HEK293T (cell line): ENCODE data around the gene LGR6.

Experiments used
- CTCF ChIA-PET: fragments of 350-600 bp; formaldehyde crosslinking; extraction: SDS; loops from one replicate; lab custom pipeline; 2021; ENCODE audit warnings: antibody characterized with exemption, inconsistent platforms; lab: Yijun Ruan, JAX
- POLR2A ChIA-PET: fragments of 350-600 bp; formaldehyde crosslinking; extraction: SDS; loops from one replicate; lab custom pipeline; 2020; ENCODE audit warnings: antibody characterized with exemption, inconsistent platforms; lab: Yijun Ruan, JAX
- DNase-seq: peaks from one replicate; pipeline ENCODE4 v3.0.0; 2012; ENCODE audit warnings: mixed read lengths; ENCODE audit errors: extremely low spot score
- ARNT ChIP-seq: fragments of 450-650 bp; IDR thresholded peaks from 2 replicates; pipeline ENCODE4 v1.6.1; 2017; ENCODE audit warnings: mild to moderate bottlenecking
- BHLHE40 ChIP-seq: fragments of 450-650 bp; IDR thresholded peaks from 2 replicates; pipeline ENCODE4 v1.6.1; 2016; ENCODE audit warnings: mild to moderate bottlenecking, moderate library complexity, borderline replicate concordance
- CTBP1 ChIP-seq: fragments of 450-650 bp; IDR thresholded peaks from 2 replicates; pipeline ENCODE4 v1.6.1; 2016; ENCODE audit warnings: borderline replicate concordance
- ELF4 ChIP-seq: fragments of 450-650 bp; IDR thresholded peaks from 2 replicates; pipeline ENCODE4 v1.6.1; 2017; ENCODE audit warnings: antibody characterized with exemption
- FOXA1 ChIP-seq: fragments of 450-650 bp; IDR thresholded peaks from 2 replicates; pipeline ENCODE4 v1.6.1; 2016; ENCODE audit warnings: mild to moderate bottlenecking
- FOXK2 ChIP-seq: fragments of 450-650 bp; IDR thresholded peaks from 2 replicates; pipeline ENCODE4 v1.6.1; 2016; ENCODE audit warnings: mild to moderate bottlenecking
- FOXM1 ChIP-seq: fragments of 450-650 bp; IDR thresholded peaks from 2 replicates; pipeline ENCODE4 v1.6.1; 2017; ENCODE audit warnings: mild to moderate bottlenecking, borderline replicate concordance
- HDGF ChIP-seq: fragments of 450-650 bp; IDR thresholded peaks from 2 replicates; pipeline ENCODE4 v1.6.1; 2017; ENCODE audit warnings: antibody characterized with exemption, borderline replicate concordance
- L3MBTL2 ChIP-seq: fragments of 450-650 bp; conservative IDR thresholded peaks from 2 replicates; pipeline ENCODE4 v1.6.1; 2016; ENCODE audit warnings: mild to moderate bottlenecking
- LEF1 ChIP-seq: fragments of 450-650 bp; IDR thresholded peaks from 2 replicates; pipeline ENCODE4 v1.6.1; 2017; ENCODE audit warnings: mild to moderate bottlenecking, borderline replicate concordance
- NFRKB ChIP-seq: fragments of 450-650 bp; IDR thresholded peaks from 2 replicates; pipeline ENCODE4 v1.6.1; 2016; ENCODE audit warnings: mild to moderate bottlenecking, moderate library complexity
- SP1 ChIP-seq: fragments of 450-650 bp; IDR thresholded peaks from 2 replicates; pipeline ENCODE4 v1.6.1; 2017
- SUZ12 ChIP-seq: fragments of 450-650 bp; IDR thresholded peaks from 2 replicates; pipeline ENCODE4 v1.6.1; 2016; ENCODE audit warnings: mild to moderate bottlenecking
- TARDBP ChIP-seq: fragments of 450-650 bp; IDR thresholded peaks from 2 replicates; pipeline ENCODE4 v1.6.1; 2016
- ZNF384 ChIP-seq: fragments of 450-650 bp; IDR thresholded peaks from 2 replicates; pipeline ENCODE4 v1.6.1; 2016
- TF ChIP-seq, protein P1 (sequence below): fragments of 450-650 bp; IDR thresholded peaks from 2 replicates; pipeline ENCODE4 v1.6.1; 2016

Gene LGR6

DNA sequence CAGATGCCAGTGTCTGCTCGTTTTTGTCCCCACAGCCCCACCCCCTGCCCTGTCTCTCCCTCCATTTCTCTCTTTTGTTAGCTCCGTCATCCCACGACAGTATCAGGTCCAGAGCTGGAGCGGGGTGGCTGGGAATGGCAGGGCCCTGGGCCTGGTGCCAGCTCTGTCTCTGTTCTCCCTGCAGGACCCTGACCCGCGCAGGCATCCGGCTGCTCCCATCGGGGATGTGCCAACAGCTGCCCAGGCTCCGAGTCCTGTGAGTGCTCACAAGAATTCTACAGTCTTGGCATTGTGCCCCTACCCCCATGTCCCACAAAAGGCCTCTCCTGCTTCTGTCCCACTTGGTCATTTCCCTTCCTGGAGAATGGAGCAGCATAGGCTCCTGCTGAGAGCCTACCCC, 110.8 kb downstream of the LGR6 start:
- TF ChIP-seq LEF1: no peak
- no peak for TF ChIP-seq FOXM1
- no peak for TF ChIP-seq SUZ12
- no peak for TF ChIP-seq BHLHE40
- no peak for TF ChIP-seq TARDBP
- no peak for TF ChIP-seq NFRKB
- no peak for TF ChIP-seq HDGF
- TF ChIP-seq FOXK2: no peak
- TF ChIP-seq CTBP1: no peak
- TF ChIP-seq ZNF384: no peak
- no peak for TF ChIP-seq ARNT
- TF ChIP-seq FOXA1: no peak
- no peak for TF ChIP-seq L3MBTL2
- no peak for TF ChIP-seq ELF4
- TF ChIP-seq SP1: no peak
- DNase-seq: no peak
- CTCF ChIA-PET: interaction anchor here (3.1 kb wide), 1 partner anchor 12 kb away, joined by 12 read pairs; no protein-coding TSS in a partner anchor
- POLR2A ChIA-PET: no interaction called here

DNA sequence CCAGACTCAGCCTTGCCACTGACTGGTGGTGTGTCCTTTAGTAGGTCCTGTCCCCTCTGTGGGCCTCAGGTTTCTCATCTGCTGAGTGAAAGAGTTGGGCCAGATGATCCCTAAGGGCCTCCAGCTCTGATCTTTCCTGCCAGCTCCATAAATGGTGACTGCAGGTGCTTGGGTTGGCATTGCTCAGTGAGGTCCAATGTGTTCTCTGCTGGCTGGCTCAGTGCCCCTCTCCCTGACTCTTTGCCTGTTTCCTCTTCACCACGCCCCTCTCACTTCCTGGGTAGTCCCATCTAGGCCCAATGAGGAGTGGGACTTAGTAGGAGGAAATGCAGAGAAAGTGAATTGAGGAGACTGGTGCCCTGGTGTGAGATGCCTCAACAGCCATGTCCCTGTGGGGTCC, 111.6 kb downstream of the LGR6 start:
- TF ChIP-seq LEF1 (no peak), FOXM1 (no peak), ELF4 (no peak), SP1 (no peak), SUZ12 (no peak), TARDBP (no peak)
- TF ChIP-seq, protein P1, sequence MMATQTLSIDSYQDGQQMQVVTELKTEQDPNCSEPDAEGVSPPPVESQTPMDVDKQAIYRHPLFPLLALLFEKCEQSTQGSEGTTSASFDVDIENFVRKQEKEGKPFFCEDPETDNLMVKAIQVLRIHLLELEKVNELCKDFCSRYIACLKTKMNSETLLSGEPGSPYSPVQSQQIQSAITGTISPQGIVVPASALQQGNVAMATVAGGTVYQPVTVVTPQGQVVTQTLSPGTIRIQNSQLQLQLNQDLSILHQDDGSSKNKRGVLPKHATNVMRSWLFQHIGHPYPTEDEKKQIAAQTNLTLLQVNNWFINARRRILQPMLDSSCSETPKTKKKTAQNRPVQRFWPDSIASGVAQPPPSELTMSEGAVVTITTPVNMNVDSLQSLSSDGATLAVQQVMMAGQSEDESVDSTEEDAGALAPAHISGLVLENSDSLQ: no peak
- no peak for DNase-seq
- ChIA-PET CTCF (interaction anchor here (3.1 kb wide), 1 partner anchor 11 kb away, joined by 12 read pairs; no protein-coding TSS in a partner anchor), POLR2A (no interaction called here)

DNA sequence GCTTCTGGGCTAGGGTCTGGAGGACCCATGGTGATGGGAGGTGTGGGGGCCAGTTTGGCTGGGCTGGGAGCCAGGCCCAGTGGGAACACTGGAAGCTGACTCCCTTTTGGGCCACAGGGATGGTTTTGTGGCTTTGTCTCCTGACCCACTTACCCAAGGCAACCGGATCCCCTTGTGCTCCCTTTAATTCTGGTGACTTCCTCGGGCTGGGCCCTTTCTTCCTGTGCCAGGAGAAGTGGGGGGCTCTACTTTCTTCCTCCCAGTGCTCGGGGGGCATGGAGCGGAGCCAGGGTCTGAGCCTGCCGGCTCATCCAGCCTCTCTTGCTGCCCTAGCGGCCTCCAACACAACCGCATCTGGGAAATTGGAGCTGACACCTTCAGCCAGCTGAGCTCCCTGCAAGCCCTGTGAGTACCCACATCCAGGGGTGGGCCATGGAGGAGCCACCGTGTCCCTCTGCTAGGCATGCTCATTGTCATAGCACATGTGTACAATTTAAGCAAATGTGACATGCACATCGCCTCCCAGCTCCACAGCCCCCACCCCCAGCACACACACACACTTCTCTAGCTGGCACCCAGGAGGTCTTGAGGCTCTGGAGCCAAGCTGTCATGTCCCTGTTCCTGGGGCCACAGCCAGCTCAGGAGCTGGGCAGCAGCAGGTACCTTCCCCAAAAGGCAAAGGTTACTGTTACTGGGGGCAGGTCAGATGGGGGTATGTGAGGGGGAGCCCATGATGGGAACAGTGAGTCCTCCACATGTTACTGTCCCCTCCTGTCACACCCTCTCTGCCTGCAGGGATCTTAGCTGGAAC, 113.1 kb downstream of the LGR6 start:
- no peak for DNase-seq
- POLR2A ChIA-PET: no interaction called here
- CTCF ChIA-PET: interaction anchor here (0.6 to 3.1 kb wide), 4 partner anchors 9 to 152 kb away, joined by 3 to 12 read pairs (median 4); no protein-coding TSS in a partner anchor
- no peak for TF ChIP-seq ZNF384
- no peak for TF ChIP-seq CTBP1
- TF ChIP-seq FOXK2: no peak
- no peak for TF ChIP-seq ARNT
- TF ChIP-seq TARDBP: no peak
- TF ChIP-seq L3MBTL2: no peak
- TF ChIP-seq HDGF: no peak
- no peak for TF ChIP-seq BHLHE40
- TF ChIP-seq NFRKB: no peak
- TF ChIP-seq ELF4: no peak
- no peak for TF ChIP-seq FOXM1
- TF ChIP-seq SUZ12: no peak

DNA sequence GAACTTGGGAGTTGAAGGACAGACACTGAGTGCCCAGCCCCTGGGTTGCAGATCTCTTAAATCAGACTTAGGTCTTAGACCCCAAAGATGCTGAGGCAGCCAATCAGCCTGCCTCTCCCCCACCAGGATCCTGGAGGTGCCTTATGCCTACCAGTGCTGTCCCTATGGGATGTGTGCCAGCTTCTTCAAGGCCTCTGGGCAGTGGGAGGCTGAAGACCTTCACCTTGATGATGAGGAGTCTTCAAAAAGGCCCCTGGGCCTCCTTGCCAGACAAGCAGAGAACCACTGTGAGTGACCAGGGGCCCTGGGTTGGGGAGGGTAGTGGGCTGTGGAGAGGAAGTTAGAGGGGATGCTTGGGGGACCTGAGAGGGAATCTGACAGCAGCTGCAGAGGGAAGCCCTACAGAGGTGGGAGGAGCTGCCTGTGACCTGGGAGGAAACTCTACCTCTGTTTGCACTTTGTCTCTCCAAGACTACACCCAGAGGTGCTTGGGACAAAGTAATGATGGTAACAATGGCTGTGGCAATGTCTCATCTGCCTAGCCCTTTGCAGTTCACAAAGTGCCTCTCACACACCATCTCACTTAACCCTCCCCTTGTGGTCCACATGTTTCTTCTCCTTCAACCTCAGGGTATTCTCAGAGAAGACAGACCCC, 116.6 kb downstream of the LGR6 start:
- ChIA-PET POLR2A (no interaction called here), CTCF (no interaction called here)
- no peak for TF ChIP-seq FOXM1
- no peak for TF ChIP-seq HDGF
- TF ChIP-seq NFRKB: no peak
- TF ChIP-seq L3MBTL2: no peak
- TF ChIP-seq FOXK2: no peak
- no peak for TF ChIP-seq ELF4
- TF ChIP-seq BHLHE40: no peak
- no peak for TF ChIP-seq SUZ12
- no peak for TF ChIP-seq FOXA1
- TF ChIP-seq, protein P1: no peak
- DNase-seq: no peak

DNA sequence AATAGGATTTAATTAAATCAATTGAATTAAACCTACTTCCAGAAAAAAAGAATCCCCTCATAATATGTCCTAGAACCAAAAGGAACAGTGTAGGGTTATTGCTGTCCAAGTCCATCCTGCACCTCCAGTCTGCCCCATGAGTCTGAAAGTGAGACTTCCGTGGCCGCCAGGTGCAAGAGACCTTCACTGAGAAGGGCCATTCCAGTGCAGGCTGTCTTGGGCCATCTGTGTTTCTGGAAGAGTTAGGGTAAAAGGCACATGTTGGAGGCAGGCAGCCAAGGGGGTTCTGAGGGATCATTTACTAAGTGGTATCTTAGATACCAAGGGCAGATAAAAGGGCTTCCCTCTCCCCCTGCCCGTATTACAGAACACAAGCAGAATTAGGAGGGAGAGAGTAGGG, 117.1 kb downstream of the LGR6 start:
- ChIA-PET CTCF (no interaction called here), POLR2A (no interaction called here)
- no peak for TF ChIP-seq SP1
- TF ChIP-seq HDGF: no peak
- TF ChIP-seq L3MBTL2: no peak
- no peak for DNase-seq

DNA sequence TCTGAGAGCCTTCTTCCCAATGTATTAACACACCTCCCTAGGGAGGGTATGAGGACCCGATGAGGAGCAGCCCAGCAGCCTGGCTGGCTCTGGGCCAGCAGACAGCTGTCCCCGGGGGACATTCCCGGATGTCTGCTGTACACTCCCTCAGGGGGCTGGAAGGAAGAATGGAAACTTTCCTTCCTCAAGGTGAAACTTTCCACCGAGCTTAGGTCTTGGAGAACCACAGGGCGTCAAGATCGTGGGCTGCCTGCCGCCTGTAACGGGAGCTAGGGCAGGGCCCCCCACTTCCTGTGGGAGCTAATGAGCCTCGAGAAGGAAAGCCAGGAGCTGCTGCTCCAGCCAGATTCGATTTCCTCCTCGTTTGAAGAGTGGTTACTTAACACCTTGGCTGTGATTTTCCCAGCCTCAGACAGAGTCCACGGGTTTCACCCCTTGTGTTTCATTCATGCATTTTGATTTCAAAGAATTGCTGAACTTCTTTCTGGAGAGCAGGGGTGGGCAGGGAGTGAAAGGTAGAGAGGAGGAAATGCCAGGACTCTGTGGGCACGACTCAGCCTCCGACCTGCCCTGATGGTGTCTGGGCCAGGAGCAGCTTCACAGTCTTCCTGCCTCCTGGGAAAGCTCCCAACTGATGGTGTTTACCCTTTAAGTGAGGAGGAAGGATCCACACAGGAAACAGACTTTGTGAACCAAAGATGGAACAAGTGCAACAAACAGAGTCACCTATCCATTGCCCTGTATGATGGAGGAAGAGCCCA, 118.5 kb downstream of the LGR6 start:
- POLR2A ChIA-PET: no interaction called here
- no peak for DNase-seq
- CTCF ChIA-PET: interaction anchor here (0.6 to 1.0 kb wide), 3 partner anchors 122 to 149 kb away, joined by 3 to 5 read pairs (median 4); no protein-coding TSS in a partner anchor
- no peak for TF ChIP-seq BHLHE40
